Esophagus squamous epithelium (tissue), 4 donors: ENCODE results near the gene C19orf85.

ENCODE experiments used
- CTCF ChIP-seq, 6 experiments: fragments of 450-650 bp in 4 of 6; fragments of 200-600 bp in 2 of 6; sonication (generic) in 2 of 6; IDR thresholded peaks; one replicate each; pipeline ENCODE4 v1.5.1; 2016 to 2019; ENCODE audit warnings: antibody characterized with exemption in 6 of 6, mild to moderate bottlenecking in 4 of 6, moderate library complexity in 4 of 6
- POLR2A ChIP-seq, 4 donors: fragments of 450-650 bp; IDR thresholded peaks; one replicate each; pipeline ENCODE4 v1.6.1; 2017; ENCODE audit warnings: antibody characterized with exemption in 4 of 4, mild to moderate bottlenecking in 4 of 4, moderate library complexity in 3 of 4

- no peak for TF ChIP-seq CTCF (IDR thresholded peaks at IDR 0.05)
- TF ChIP-seq POLR2A (IDR thresholded peaks at IDR 0.05), result no peak
Observed at GRCh38 chr19:55449469-55449868, 15.1 kb downstream of the C19orf85 start.
